Brain pericyte (primary cell): ENCODE results near the gene STXBP1.

Source experiments
- DNase-seq: peaks from one replicate; pipeline ENCODE4 v3.0.0-alpha.2; 2012; ENCODE audit warnings: low read depth, low spot score

Gene STXBP1

DNA sequence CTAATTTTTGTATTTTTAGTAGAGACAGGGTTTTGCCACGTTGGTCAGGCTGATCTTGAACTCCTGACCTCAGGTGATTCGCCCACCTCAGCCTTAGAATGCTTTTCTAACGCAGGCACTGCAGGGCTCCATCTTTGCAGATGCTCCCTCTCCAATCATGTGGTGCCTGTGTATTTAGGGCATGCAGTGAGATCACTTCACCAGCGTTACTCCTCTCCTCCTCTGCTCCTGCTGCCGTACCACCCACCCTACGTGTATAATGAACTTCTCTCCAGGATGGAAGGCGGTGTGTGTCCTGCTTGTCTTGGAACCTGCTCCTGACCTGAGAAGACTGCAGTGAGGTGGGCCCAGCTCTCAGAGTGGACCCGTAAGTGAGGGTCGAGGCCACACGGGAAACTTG is 81.1 kb downstream of the STXBP1 start:
- DNase-seq, result no peak

DNA sequence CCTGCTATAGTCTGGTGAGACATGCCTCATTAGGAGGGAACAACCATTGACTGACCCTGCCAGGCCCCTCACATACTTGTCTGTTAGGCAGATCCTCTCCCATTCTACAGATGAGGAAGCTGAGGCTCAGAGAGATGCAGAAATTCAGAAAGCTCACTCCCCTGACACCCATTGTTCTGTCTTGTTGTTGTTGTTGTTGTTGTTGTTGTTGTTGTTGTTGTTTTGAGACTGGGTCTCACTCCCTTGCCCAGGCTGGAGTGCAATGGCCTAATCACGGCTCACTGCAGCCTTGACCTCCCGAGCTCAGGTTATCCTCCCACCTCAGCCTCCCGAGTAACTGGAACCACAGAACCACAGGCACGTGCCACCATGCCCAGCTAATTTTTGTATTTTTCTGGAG is 81.6 kb downstream of the STXBP1 start:
- DNase-seq, result no peak

DNA sequence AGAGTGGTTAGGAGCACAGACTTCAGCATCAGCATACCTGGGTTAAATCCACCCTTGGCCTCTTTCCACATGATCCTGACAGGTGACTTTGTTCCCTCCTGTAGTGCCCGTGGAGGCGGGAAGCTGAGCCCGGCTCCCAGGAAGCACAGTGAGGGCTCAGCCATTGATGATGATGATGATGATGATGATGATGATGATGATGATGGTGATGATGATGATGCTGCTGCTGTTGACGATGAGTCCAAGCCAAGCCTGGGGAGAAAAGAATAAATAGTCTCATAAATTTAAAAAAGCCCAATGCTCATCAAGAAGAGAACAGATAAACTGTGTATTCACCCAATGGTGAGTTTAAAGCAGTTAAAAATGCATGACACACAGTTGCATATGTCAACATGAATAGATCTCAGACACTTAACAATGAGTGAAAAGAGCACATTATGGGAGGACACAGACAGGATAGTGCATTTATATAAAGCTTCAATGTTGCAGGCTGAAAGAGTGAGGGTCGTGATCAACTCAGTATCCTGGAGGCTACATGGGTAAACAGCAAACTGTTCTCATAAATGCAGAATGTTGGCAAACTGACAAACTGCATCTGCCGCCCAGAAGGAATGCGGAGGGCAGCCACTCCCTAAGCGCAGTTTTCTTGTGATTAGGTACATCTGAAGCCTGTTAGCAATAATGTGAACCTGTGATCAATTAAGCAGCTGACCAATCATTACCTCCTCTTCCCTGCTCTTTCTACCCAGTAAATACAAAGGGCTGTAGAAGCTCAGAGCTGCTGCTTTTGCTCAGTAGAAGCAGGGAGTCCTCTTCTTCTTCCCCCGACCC is 83.0 kb downstream of the STXBP1 start:
- no peak for DNase-seq

DNA sequence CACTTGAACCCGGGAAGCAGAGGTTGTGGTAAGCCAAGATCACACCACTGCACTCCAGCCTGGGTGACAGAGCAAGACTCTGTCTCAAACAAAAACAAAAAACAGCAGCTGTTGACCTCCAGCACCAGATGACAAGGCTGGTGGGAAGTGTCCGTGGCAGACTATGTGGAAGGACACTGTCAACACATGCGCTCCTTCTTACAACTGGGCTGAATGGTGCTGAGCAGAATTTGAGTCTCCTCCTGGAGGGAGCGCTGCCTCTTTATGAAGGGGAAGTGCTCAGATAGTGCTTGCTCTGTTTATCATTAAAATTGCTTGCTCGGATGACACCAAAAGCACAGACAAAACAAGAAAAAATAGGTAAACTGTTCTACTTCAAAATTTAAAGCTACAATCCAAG is 85.5 kb downstream of the STXBP1 start:
- DNase-seq, result no peak

DNA sequence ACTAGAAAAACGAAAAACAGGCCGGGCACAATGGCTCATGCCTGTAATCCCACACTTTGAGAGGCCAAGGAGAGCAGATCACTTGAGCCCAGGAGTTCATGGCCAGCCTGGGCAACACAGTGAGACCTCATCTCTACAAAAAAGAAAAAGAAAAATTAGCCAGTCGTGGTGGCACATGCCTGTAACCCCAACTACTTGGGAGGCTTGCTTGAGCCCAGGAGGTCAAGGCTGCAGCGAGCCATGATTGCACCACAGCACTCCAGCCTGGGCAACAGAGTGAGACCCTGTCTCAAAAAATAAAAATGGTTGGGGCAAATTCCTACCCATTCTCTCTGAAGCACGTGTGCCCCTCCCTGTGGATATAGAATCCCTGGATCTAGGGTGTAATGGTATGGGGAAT is 86.3 kb downstream of the STXBP1 start:
- no peak for DNase-seq

DNA sequence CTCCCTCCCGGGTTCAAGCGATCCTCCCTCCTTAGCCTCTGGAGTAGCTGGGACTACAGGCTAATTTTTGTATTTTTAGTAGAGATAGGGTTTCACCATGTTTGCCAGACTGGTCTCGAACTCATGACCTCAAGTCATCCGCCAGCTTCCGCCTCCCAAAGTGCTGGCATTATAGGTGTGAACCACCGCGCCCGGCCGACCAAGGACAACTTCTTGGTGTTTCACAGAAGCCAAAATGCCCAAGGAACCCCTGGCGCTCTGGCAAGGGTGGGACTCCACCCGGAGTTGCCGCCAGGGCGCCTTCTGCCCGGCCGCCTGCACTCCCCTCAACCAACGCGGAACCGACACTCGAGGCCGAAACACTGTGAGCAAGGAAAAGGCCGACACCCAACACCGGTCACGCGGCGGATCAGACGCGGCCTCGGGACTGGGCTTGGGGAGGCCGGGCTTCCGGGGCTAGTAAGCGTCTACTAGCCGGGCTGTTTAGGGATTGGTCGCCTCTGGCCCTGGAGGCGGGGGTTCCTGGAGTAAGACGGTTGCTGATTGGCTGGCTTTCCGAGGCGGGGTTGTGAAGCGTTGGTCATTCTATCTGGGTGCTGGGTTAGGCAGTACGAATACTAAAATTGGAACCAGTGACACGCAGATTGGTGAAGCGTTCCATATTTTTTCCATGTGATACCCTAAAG is 87.1 kb downstream of the STXBP1 start:
- DNase-seq, result peak; percentile 81

DNA sequence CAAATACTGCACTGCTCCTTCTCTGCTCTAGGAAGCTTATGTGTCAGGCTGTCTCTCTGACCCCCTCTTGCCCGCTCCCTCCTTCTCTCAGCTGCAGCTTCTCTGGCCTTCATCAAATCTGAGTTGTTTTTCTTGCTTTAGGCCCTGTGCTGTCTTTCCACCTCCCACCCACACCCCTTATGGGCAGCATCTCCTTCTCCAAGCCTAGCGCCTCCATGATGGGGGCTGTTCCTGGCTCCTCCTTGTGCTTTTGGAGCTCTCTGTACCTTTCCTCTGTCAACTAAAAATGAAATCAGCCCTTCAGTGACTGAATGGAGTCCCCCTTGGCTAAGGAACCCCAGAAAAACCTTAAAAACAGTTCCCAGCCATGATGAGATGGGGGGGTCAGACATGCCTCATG is 88.1 kb downstream of the STXBP1 start:
- DNase-seq, result no peak

- no peak for DNase-seq
Observed at GRCh38 chr9:127700594-127701255, 88.6 kb downstream of the STXBP1 start.

DNA sequence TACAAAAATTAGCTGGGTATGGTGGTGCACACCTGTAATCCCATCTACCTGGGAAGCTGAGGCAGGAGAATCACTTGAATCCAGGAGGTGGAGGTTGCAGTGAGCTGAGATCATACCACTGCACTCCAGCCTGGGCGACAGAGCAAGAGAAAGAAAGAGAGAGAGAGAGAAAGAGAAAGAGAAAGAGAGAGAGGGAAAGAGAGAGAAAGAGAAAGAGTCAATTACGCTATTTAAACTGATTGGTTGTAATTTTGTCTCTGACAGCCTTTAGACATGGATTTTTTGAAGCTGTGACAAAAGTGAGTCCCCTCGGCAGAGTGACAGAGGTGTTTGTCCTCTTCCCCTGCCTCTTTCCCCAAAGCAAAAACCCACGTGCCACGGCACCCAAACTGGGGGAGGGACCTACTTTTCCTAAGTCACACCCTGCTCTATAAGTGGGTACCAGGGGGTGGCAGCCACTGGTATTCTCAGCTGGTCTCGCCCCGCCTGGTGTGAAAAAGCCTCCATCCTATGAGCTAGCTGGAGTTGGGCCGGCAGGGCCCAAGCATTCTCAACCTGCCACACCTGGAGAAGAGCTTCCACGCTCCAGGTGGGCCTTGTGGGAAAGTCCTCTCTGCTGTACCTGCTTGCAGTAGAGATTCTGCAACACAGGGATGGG is 91.3 kb downstream of the STXBP1 start:
- no peak for DNase-seq

DNA sequence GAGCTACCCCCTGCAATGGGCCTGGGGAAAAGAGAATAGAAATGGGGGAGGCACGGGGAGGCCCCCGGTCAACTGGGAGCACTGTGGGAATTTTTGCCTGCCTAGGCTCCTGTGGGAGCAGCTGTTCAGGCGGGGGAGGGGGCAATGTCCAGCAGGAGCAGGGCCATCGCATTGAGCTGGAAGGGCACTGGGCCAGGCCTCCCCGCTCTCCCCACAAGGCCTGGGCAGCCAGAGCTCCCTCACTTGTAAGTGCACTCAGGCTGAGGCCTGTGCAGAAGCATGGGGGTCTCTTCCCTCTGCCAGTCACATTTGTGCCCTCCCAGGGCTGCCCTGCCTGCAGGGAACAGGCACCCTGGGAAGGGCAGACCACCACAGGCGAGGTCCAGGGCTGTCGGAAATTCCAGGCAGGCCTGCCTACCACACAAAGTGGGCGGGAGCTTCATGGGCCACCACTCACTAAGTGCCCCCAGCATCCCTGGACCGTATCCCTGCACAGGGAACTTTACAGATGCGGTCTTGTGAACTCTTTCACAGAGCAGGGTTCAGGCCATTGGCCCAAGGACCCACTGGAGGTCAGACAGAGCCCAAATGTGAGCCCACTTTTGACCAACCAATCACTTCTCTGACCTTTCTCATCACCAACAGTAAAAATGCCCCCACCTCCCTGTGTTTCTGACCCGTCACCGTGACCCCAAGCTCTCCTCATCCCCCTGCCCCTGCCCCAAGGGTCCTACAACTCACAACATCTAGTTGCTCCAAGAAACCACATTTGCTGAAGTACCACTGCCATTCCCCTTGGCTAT is 93.7 kb downstream of the STXBP1 start:
- DNase-seq, result no peak

DNA sequence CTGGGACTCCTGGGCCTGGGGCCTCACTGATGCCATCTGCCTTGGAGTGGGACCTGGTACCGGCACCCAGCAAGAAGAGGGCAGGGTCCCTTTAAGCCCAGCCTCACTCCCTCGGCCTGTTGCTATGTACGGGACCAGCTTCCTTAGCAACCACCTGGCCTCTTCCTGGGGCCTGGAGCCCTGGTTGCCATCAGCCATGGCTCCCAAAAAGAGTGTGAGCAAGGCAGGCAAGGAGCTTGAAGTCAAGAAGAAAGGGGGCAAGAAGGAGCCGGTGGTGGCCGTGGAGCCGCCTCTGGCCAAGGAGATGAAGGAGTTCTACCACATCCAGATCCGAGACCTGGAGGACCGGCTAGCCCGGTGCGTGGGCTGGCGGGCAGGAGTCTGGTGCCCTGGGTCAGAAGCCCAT is 94.8 kb downstream of the STXBP1 start, which contains the start of gene CFAP157:
Gene CFAP157 (plus strand): TSS at position 153 of the 406 bp plus-strand sequence. CDS start 44 bp downstream, at position 197.
- DNase-seq, result no peak

DNA sequence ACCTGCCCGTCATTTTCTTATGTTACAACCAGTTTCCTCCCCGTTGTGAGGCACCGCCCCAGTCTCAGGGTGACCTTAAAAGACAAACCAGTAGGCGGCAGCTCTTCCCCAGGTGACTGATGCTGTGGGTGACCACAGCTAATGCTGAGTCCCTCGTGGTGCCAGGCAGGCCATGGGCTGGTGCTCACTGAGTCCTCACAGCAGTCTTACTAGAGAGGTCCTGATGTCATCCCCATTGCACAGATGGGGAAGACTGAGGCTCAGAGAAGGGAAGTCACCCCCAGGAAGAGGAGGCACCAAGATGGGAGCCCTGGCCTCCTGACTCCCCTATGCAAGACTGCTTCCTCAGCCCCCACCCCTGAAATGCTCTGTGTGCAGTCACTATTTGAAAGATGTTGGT is 95.7 kb downstream of the STXBP1 start:
- no peak for DNase-seq

DNA sequence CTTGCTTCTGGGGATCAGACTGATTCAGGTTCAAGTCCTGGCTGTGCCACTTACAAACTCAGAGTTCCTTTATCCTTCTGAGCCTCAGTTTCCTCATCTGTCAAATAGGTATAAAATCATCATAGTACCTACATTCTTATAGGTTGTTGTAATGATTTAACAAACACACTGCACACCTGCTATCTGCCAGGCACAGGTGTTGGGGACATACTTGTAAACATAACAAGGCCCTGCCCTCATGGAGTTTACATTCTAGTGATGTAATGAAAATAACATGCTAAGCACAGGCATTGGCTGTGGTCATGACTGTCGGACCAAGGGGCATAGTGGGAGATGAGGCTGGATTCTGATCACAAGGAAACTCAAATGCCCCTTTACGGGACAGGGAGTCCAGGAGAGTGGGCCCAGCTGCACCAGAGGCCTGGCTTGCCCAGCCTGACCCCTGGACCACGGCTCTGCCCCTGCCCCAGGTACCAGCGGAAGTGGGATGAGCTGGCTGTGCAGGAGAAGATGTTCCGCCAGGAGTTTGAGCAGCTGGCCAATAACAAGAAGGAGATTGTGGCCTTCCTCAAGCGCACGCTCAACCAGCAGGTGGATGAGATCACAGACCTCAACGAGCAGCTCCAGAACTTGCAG is 97.0 kb downstream of the STXBP1 start:
- DNase-seq, result no peak

DNA sequence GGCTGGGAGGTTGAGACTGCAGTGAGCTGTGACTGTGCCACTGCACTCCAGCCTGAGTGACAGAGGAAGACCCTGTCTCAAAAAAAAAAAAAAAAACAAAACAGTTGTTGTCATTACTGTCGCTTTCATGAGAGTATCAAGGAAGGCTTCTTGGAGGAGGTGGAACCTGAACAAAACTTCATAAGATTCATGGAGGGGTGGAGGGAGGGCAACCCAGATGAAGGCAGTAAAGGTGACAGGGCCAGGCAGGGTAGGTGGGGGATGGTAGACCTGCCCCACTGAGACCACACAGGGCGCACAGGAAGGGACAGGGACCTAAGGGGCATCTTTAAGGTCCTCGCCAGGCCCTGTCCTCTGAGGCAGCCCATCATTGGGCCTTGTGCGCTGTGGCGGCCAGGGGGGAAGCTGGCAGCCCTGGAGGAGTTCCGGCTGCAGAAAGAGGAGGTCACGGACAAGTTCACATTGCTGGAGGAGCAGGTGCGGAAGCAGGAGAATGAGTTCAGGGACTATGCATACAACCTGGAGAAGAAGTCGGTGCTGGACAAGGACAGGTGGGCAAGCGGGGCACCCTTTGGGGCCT is 98.2 kb downstream of the STXBP1 start:
- no peak for DNase-seq

DNA sequence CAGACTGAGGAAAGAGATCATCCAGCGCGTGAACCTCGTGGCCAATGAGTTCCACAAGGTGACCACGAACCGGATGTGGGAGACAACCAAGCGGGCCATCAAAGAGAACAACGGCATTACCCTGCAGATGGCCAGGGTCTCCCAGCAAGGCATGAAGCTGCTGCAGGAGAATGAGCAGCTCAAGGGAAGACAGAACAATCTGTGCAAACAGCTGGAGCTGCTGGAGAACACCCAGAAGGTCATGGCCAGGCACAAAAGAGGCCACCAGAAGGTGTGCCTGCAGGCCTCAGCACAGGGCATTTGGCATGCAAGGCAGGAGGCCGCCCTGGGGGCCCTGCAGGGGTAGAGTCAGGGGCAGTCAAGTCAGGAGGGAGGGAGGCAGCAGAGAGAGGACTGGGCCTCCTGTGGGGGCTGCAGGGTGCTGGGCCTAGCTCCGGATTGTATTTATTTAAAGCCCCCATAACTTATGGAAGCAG is 99.2 kb downstream of the STXBP1 start:
- DNase-seq, result no peak

GRCh38 chr9:127711831-127712274 is 99.8 kb downstream of the STXBP1 start:
- DNase-seq, result no peak

- no peak for DNase-seq
Observed at GRCh38 chr9:127712371-127712770, 100.3 kb downstream of the STXBP1 start.

GRCh38 chr9:127712867-127713266 is 100.8 kb downstream of the STXBP1 start:
- DNase-seq, result no peak

GRCh38 chr9:127714020-127714750 is 102.1 kb downstream of the STXBP1 start:
- no peak for DNase-seq
